Right atrium auricular region (tissue), 2 donors: Measurements from ENCODE around the gene BRINP1. TPM values are rescaled to one million over a fixed set of nuclear protein-coding genes. Genes with fewer than 3 reads are reported as not detected.

Experiments
- DNase-seq: peaks from one replicate; pipeline ENCODE4 v3.0.0-alpha.2; 2019; ENCODE audit warnings: low spot score
- H3K27ac ChIP-seq, 2 donors: fragments of 200-600 bp; sonication (generic); 1 replicate in 1 of 2; 2 replicates in 1 of 2; pipeline ENCODE4 v1.5.1; 2016 to 2019
- H3K27me3 ChIP-seq, 2 donors: fragments of 200-600 bp; sonication (generic); one replicate each; pipeline versions ENCODE4 v1.5.1 to v1.6.0; 2017 to 2019
- H3K36me3 ChIP-seq: fragments of 200-600 bp; sonication (generic); one replicate; pipeline ENCODE4 v1.5.1; 2016
- H3K4me1 ChIP-seq, 2 donors: fragments of 200-600 bp; sonication (generic); one replicate each; pipeline versions ENCODE4 v1.5.1 to v1.6.0; 2017 to 2019
- H3K4me3 ChIP-seq, 2 donors: fragments of 200-600 bp; sonication (generic); 1 replicate in 1 of 2; 2 replicates in 1 of 2; pipeline ENCODE4 v1.5.1; 2017 to 2019; ENCODE audit warnings: mild to moderate bottlenecking in 1 of 2, moderate library complexity in 1 of 2
- H3K9me3 ChIP-seq, 2 donors: fragments of 200-600 bp; sonication (generic); one replicate each; pipeline ENCODE4 v1.5.1; 2019
- CTCF ChIP-seq, 2 donors: fragments of 200-600 bp; sonication (generic); IDR thresholded peaks; one replicate each; pipeline ENCODE4 v1.5.1; 2019; ENCODE audit warnings: antibody characterized with exemption in 2 of 2
- total RNA-seq, 2 donors: library from RNA; depleted of rRNA; stranded (reverse); fragments of >200 nt; gene quantifications; one replicate each; pipeline ENCODE4 v1.1.0, GENCODE V29; 2016

Gene BRINP1
- total RNA-seq, 2 donors from 2014 or later = 0.78 to 2.0 TPM

- Histone ChIP-seq H3K36me3 (no peaks in the 10 kb centered on the region), H3K4me3 (peak overlapping the region; percentile 41 to 50), H3K27ac (no peak overlapping the region), H3K4me1 (peaks cover 0 to 15% of the 10 kb centered on the region in 2 donors), H3K9me3 (no peaks in the 10 kb centered on the region), H3K27me3 (peaks cover 0 to 9% of the 10 kb centered on the region in 2 donors)
- no peak for DNase-seq
- TF ChIP-seq CTCF (IDR thresholded peaks at IDR 0.05) = no peak
Observed at GRCh38 chr9:119369680-119370366, 588 bp upstream of the BRINP1 start.

- H3K36me3 ChIP-seq = no peaks in the 10 kb centered on the region
- H3K27ac ChIP-seq = no peak overlapping the region
- TF ChIP-seq CTCF (IDR thresholded peaks at IDR 0.05) = no peak
- H3K4me1 ChIP-seq = peaks cover 0 to 15% of the 10 kb centered on the region in 2 donors
- DNase-seq = no peak
- peaks cover 0 to 9% of the 10 kb centered on the region in 2 donors for H3K27me3 ChIP-seq
- peak overlapping the region; percentile 41 to 50 for H3K4me3 ChIP-seq
- H3K9me3 ChIP-seq = no peaks in the 10 kb centered on the region
Observed at GRCh38 chr9:119368179-119368578, 1.1 kb downstream of the BRINP1 start.

GRCh38 chr9:119367683-119368075 is 1.6 kb downstream of the BRINP1 start:
- H3K27me3 ChIP-seq = peaks cover 0 to 9% of the 10 kb centered on the region in 2 donors
- no peak overlapping the region for H3K4me3 ChIP-seq

GRCh38 chr9:119366909-119367682 is 2.1 kb downstream of the BRINP1 start:
- Histone ChIP-seq H3K4me1 (peaks cover 0 to 15% of the 10 kb centered on the region in 2 donors), H3K9me3 (no peaks in the 10 kb centered on the region), H3K27ac (no peak overlapping the region), H3K27me3 (peaks cover 0 to 9% of the 10 kb centered on the region in 2 donors), H3K4me3 (no peak overlapping the region), H3K36me3 (no peaks in the 10 kb centered on the region)
- DNase-seq = no peak
- TF ChIP-seq CTCF (IDR thresholded peaks at IDR 0.05) = no peak

More at GRCh38 chr9:119367683-119368075, 1.6 kb downstream of the BRINP1 start:
- no peaks in the 10 kb centered on the region for H3K36me3 ChIP-seq
- peaks cover 0 to 15% of the 10 kb centered on the region in 2 donors for H3K4me1 ChIP-seq
- TF ChIP-seq CTCF (IDR thresholded peaks at IDR 0.05) = no peak
- DNase-seq = no peak
- no peaks in the 10 kb centered on the region for H3K9me3 ChIP-seq
- no peak overlapping the region for H3K27ac ChIP-seq

- Histone ChIP-seq H3K4me1 (peaks cover 0 to 15% of the 10 kb centered on the region in 2 donors), H3K36me3 (no peaks in the 10 kb centered on the region), H3K27ac (no peak overlapping the region), H3K9me3 (no peaks in the 10 kb centered on the region), H3K4me3 (no peak overlapping the region), H3K27me3 (peaks cover 0 to 9% of the 10 kb centered on the region in 2 donors)
- TF ChIP-seq CTCF (IDR thresholded peaks at IDR 0.05) = peak in 1 of 2 donors; percentile 67
- no peak for DNase-seq
Observed at GRCh38 chr9:119365291-119366027, 3.8 kb downstream of the BRINP1 start.
